Tibial nerve (tissue), 3 donors: ENCODE measurements around the gene SAMD14.

ENCODE experiments used
- POLR2A ChIP-seq, 2 donors: fragments of 450-650 bp; IDR thresholded peaks; one replicate each; pipeline ENCODE4 v1.6.1; 2017; ENCODE audit warnings: antibody characterized with exemption in 2 of 2, mild to moderate bottlenecking in 2 of 2, moderate library complexity in 2 of 2
- TF ChIP-seq, protein P1 (sequence below), 5 experiments: fragments of 200-600 bp in 3 of 5; fragments of 450-650 bp in 2 of 5; sonication (generic) in 3 of 5; IDR thresholded peaks; one replicate each; pipeline ENCODE4 v1.5.1; 2016 to 2019; ENCODE audit warnings: antibody characterized with exemption in 5 of 5, mild to moderate bottlenecking in 3 of 5, moderate library complexity in 2 of 5

DNA sequence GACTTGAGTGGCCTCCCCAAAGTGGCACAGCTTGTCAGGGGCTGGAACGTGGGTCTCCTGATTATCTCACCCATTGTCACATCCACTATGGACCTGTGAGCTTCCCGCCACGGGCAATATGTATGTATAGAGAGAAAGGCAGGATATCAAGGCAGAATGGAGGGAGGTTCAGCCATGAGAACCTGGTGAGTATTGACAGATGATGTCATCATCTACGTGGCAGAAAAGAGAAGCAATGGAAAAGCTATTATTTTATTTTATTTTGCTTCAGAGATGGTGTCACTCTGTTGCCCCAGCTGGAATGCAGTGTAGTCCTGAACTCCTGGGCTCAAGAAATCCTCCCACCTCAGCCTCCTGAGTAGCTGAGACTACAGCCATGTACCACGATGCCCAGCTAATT is 48.2 kb downstream of the SAMD14 start:
- TF ChIP-seq, protein P1, sequence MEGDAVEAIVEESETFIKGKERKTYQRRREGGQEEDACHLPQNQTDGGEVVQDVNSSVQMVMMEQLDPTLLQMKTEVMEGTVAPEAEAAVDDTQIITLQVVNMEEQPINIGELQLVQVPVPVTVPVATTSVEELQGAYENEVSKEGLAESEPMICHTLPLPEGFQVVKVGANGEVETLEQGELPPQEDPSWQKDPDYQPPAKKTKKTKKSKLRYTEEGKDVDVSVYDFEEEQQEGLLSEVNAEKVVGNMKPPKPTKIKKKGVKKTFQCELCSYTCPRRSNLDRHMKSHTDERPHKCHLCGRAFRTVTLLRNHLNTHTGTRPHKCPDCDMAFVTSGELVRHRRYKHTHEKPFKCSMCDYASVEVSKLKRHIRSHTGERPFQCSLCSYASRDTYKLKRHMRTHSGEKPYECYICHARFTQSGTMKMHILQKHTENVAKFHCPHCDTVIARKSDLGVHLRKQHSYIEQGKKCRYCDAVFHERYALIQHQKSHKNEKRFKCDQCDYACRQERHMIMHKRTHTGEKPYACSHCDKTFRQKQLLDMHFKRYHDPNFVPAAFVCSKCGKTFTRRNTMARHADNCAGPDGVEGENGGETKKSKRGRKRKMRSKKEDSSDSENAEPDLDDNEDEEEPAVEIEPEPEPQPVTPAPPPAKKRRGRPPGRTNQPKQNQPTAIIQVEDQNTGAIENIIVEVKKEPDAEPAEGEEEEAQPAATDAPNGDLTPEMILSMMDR (IDR thresholded peaks at IDR 0.05): no peak
- no peak for TF ChIP-seq POLR2A (IDR thresholded peaks at IDR 0.05)
